ENCODE data around the gene BNIP3.
"Not testable (repeated sequence)": the region's sequence is repeated elsewhere in the genome, so short reads cannot be mapped to it uniquely, and the experiment has no call there.

BNIP3 gene

DNA sequence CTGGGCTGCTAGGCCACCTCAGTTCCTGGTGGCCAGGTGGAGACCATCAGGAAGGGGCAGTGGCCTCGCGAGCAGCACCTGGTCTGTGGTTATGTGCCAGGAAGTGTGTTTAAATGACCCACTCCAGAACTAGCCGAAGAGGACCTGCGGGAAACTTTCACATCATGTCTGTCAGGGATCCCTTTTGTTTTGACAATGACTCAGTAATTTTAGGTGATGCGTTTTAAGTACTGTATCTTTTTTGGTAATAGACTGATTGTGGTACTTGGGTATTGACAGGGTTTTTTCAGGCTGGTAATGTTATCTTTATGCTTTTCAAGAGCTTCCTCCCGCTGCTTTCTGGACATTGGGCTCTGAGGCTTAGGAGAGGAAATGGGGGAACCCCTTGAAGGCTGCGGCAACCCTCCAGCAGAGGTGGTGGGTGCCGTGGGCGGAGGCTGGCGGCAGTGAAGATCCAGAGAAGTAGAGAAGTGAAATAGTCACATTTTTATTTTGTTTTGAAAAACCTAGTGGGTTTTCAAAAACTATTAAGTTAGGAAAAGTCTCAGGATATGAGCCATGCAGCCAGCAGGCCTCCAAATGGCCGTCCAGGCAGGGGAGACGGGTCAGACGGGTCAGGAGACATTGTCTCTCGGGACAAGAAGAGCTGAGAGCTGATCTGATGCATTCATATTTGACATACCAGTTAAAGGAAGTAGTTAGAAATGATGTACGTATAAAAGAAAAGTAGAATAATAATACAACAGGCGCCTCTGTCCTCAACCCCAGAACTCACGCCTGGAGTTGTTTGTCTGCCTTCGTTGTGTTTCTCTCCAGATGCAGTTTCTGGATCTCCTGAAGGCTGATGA, 53.3 kb downstream of the BNIP3 start:
- DNase-seq = no peak

DNA sequence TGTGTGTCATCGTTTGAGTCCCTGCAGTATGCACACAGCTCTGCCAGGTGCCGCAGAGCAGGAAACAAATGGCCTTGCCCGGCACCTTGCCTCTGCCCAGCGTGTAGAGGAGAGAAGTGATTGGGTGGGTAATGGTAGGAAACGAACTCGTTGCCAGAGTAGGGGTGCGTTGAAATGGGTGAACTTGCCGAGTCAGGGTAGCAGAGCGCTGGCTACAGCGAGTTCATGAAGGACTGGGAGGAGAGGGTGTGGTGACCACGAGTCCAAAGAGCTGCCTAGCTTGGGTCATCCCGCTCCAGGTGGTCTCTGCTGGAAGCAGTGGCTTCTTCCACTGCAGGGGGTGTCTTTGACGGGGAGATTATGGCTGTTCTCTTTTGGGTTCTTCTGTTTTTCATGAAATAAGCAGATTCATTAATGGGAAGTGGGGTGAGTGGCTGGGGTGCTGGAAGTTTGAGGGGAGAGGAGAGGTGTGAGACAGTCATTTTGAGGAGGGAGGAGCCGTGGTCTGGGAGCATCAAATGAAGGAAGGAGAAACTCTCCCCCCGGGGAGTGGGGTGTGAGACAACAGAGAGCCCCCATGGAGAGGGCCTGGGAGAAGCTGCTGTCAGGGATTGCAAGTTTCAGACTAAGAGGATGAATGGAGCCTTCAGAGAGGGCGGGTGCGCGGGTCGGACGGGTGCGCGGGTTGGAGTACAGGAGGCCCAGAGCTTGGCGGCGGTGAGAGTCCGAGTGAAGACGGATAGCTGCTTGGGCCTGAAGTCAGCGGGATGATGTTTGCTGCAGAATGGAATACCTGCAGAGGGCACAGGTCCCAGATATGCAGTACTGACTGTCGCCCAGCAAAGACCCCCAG, 54.8 kb downstream of the BNIP3 start:
- DNase-seq = no peak

GRCh38 chr10:131926253-131926652, 55.5 kb downstream of the BNIP3 start:
- DNase-seq = no peak

- no peak for DNase-seq
Observed at GRCh38 chr10:131925716-131926115, 56.0 kb downstream of the BNIP3 start.

- DNase-seq = no peak
Observed at GRCh38 chr10:131925011-131925649, 56.6 kb downstream of the BNIP3 start.

- no peak for DNase-seq
Observed at GRCh38 chr10:131923038-131923756, 58.5 kb downstream of the BNIP3 start.

- no peak for DNase-seq
Observed at GRCh38 chr10:131921184-131921583, 60.5 kb downstream of the BNIP3 start.

- no peak for DNase-seq
Observed at GRCh38 chr10:131920693-131921092, 61.0 kb downstream of the BNIP3 start.

DNA sequence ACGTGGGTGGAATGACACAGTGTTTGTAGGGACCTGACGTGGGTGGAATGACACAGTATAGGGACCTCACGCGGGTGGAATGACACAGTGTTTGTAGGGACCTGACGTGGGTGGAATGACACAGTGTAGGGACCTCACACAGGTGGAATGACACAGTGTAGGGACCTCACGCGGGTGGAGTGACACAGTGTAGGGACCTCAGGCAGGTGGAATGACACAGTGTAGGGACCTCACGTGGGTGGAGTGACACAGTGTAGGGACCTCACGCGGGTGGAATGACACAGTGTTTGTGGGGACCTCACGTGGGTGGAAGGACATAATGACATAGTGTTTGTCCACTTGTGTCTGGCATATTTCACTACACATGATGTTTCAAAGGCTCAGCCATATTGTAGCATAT, 61.6 kb downstream of the BNIP3 start:
- DNase-seq = no peak

GRCh38 chr10:131919461-131919860, 62.3 kb downstream of the BNIP3 start:
- not testable (repeated sequence) for DNase-seq
